ENCODE results near the gene ZNF69. TPM values are rescaled to one million over a fixed set of nuclear protein-coding genes. Genes with fewer than 3 reads are reported as not detected.

The ZNF69 gene
- total RNA-seq (2022; extraction: Qiagen RNA extraction), result not detected in 5 replicates

DNA sequence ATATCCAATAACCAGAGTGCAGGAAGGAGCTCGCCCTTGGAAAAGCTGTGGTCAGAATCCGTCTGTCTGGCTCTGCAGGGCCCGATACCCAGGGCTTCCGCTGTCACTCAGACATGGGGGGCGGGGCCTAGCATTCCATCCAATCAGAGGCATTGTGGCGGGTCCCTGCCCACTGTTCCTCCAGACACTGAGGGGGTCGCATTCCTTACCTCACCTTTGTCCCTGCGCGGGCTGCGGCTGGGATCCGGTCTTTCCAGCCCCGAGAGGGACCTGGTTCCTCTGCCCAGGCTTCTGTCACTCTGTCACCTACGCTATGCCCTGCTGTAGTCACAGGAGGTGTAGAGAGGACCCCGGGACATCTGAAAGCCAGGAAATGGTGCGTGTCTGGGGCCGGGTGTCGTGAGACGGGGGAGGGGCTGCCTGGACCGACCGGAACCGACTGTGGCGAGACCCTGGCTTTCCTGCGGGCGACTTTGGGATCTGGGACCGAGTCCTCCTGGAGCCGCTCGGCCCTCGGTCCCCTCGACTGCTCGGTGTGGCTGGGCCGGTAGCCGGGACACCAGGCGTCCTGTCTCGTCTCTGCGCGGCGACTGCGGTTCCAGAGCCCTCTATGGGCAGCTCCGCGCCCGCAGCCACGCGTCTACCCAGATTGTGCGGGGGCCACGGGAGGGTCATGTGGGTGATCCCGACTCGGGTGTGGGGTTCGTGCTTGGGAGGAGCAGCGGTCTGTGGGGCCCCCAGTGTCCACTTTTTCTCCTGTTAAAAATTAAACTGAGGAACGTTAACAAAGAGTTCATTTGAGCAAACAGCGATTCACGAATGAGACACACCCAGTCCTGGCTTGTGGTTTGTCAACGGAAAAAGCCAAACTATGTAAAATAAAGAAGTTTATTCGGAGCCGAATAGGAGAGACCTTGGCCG is at the start of gene ZNF69:
Gene ZNF69 (plus strand): TSS at position 172 of the 921 bp plus-strand sequence. CDS start 142 bp downstream, at position 314.

GRCh38 chr19:11848594-11849469 is 38.8 kb upstream of the ZNF69 start, which contains the start of gene ZNF439:
Gene ZNF439, plus strand, starts transcription at chr19:11848726. Its CDS starts 142 bp downstream, at chr19:11848868.

DNA sequence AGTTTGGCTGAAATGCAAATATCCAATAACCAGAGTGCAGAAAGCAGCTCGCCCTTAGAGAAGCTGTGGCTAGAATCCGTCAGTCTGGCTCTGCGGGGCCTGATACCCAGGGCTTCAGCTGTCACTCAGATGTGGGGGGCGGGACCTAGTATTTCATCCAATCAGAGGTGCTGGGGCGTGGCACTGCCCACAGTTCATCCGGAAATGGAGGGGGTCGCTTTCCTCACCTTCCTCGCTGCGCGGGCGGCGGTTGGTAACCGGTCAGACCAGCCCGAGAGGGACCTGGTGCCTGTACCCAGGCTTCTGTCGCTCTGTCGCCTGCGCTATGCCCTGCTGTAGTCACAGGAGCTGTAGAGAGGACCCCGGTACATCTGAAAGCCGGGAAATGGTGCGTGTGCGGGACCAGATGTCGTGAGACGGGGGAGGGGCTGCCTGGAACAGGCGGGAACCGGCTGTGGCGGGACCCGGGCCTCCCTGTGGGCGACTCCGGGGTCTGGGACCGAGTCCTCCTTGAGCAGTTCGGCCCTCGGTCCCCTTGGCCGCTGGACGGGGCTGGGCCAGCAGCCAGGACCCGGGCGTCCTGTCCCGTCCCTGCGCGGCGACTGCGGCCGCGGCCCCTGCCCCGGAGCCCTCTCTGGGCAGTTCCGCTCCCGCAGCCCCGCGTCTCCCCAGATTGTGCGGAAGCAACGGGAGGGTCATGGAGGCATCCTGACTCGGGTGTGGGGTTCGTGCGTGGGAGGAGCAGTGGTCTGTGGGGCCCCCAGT is 37.5 kb downstream of the ZNF69 start, which contains the start of gene ZNF700:
Gene ZNF700 (plus strand): TSS at position 222 of the 765 bp plus-strand sequence. CDS start 104 bp downstream, at position 326.

Other genes starting within 250 kb of the ZNF69 start
- gene ZNF823, start 148.8 kb upstream of the ZNF69 start, total RNA-seq (2022; extraction: Qiagen RNA extraction), result 1.7 to 3.5 TPM (median 2.4 TPM) in 5 replicates
- not detected in 5 replicates for gene ZNF441, start 120.8 kb upstream of the ZNF69 start, total RNA-seq (2022; extraction: Qiagen RNA extraction)
- not detected in 5 replicates for gene ZNF491, start 89.3 kb upstream of the ZNF69 start, total RNA-seq (2022; extraction: Qiagen RNA extraction)
- gene ZNF440, start 73.5 kb upstream of the ZNF69 start, total RNA-seq (2022; extraction: Qiagen RNA extraction), result 0.05 to 0.09 TPM (median 0.07 TPM) in 5 replicates
- gene ZNF439, start 39.1 kb upstream of the ZNF69 start, total RNA-seq (2022; extraction: Qiagen RNA extraction), result not detected in 5 replicates
- 0.21 to 0.31 TPM (median 0.24 TPM) in 5 replicates for gene ZNF700, start 37.3 kb downstream of the ZNF69 start, total RNA-seq (2022; extraction: Qiagen RNA extraction)
- not detected in 5 replicates for gene ZNF763, start 77.3 kb downstream of the ZNF69 start, total RNA-seq (2022; extraction: Qiagen RNA extraction)
- gene ZNF433, start 147.9 kb downstream of the ZNF69 start, total RNA-seq (2022; extraction: Qiagen RNA extraction), result not detected in 5 replicates
- gene ZNF878, start 165.2 kb downstream of the ZNF69 start, total RNA-seq (2022; extraction: Qiagen RNA extraction), result not detected in 5 replicates
- gene ZNF844, start 176.9 kb downstream of the ZNF69 start, total RNA-seq (2022; extraction: Qiagen RNA extraction), result not detected in 5 replicates